ENCODE results near the gene CACNA1I.

Gene CACNA1I

DNA sequence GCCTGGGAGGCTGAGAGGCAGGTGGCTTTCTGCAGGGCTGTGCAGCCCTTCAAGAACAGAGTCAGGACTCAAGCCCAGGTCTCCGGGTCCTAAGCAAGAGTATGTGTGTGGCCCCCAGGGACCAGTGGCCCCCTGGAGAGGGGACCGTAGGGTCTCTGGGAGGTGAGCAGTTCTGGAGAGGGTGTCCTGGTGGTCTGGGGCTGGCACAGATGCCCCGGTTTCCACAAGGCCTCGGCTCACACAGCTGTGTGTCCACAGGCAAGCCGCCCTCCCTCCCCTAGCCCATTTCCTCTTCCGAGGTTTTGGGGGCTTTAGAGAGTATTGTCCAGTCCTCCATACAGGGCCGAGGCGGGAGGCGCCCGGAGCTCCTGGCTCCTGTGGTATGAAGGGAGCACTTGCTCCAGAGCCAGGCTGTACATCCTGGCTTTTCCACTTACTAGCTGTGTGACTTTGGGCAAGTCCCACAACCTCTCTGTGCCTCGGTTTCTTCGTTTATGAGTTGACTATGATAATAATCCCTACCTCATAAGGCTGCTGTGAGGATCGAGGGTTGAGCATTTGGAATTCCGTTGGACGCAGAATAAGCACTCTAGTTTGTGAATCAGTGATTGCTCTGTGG, 34.6 kb upstream of the CACNA1I start:
- DNase-seq, result no peak

DNA sequence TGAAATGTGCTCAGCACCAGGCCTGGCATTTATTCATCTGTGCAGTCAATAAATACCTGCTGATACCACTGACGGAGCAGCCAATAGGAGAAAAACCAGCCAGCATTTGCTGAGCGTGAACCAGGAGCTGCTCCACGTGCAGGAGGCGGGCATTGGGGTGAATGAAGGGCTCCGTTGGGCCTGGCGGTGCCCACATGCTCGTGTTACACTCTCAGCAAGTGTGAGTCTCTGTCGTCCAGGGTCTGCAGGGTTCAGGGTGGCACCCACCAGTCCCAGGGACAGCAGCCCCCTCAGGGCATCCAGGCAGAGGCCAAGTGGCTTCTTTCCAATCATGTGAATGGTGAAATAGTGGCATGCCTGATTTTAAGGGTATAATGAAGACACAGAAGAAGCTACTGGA, 33.8 kb upstream of the CACNA1I start:
- DNase-seq, result no peak

DNA sequence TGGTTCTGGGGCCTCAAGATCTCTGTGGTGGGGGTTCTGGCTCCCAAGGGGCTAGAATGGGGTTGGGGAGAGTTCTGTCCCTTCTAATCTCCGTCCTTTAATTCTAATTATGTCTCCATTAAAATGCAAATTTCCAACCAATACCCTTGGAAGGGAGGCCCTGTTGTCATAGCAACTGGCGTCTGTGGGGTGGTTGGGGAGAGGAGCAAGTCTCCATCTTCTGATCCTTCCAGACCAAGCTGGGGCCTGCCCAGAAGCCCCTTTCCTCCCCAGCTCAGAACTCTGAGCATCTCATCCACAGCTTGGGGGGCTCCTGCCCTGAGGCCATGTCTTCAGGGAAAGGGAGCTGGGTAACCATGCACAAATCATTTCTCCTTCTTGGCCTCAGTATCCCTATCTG, 32.6 kb upstream of the CACNA1I start:
- no peak for DNase-seq

DNA sequence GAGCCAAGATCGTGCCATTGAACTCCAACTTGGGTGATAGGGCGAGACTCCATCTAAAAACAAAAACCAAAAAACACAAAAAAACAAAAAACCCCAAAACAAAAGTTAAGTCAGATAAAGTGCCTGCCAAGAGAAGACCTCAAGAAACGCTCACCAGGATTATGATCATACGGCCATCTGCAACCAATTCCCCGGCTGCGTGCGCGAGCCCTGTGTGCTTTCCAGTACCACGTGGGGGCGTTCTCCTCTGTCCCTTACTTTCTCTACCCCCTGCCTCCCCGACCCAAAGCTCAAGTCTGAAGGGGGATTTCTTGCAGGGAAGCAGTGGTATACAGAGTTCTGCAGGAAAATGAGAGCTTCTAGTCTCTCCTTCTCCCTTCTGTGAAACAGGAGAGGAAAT, 27.5 kb upstream of the CACNA1I start:
- DNase-seq, result peak; percentile 39

DNA sequence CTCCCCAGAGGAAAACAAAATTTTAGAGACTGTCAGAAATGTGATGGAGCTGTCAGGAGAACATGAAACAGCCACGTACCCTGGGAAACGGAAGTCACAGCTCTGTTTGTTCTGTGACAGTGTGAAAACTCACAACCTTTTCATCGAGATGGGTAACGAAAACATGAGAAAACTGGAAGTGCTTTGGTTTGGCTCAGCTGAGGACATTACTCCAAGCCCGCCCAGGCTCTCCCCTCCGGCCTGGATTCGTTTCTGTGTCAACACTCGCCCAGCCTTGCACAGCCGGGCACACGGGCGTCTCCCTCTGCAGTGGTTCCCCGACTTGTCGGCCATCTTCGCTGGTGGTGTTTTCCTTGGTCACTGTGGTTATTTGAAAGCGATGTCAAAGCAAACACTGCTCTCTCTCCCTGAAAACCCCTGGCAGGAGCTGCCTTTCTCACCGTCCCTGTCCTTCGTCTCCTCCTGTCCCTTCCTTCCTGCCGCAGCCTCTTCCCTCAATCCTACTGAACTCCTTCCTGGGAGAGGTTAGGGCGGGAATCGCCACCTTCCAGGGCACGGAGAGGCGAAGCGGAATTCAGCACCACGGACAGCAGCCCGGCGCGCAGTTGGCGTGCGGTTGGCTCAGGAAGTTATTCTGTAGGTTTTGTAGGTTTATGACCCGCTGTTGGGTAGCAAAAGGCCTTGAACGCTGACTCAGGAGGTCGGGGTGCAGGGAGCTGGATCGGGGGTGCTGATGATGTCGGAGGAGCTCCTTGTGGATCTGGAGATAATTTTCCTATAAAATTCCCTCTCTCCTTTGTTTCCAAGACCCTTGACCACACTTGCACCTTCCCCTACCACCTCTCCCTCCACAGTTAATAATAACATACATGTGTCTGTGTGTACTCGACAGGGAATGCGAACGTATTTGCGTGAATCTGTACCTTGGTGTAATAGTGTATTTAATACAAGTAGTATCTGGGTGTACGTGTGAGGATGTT, 24.9 kb upstream of the CACNA1I start:
- DNase-seq, result peak; percentile 78

DNA sequence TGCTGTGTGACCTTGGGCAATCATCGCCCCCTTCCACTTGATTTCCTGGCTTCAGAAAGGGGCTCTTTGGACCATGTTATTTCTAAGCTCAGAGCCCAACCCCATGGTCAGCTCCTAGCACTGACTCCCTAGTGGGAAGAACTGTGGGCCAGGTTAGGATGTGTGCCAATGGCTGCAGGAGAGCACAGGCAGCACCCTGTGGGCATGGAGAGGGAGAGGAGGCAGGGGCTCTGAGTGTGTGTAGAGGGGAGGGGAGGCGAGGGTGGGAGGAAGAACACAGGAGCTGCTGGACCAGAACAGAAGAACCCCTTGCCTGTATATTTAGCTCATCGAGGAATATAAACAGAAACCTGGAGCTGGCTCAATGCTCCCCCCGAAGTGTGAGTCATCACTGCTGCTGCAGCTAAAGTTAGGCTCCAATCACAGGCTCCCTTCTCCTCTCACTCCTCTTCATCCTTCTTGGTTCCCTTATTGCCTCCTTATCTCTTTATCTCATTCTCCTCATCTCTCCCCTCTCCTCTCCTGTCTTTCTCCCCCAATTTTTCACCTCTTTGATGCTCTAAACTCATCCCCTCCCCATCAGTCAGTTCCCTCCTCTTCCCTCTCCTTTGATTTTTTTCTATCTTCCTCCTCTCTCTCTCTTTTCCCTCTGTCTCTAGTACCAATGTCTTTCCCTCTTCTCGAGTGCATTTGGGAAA, 23.5 kb upstream of the CACNA1I start:
- no peak for DNase-seq

DNA sequence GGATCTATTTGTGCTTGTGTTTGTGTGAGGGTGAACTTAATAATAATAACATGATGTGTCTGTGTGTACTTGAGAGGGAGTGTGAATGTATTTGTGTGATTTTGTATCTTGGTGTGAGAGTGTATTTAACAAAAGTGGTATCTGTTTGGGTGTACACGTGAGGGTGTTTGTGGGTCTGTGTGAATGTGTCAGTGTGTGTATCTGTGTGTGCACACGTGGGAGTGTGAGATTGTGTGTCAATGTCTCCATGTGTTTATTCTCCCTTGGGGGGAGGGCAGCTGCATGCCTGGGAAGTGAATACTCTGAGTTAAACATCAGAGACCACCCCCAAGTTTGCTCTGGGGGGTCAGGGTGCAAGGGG, 23.0 kb upstream of the CACNA1I start:
- no peak for DNase-seq

DNA sequence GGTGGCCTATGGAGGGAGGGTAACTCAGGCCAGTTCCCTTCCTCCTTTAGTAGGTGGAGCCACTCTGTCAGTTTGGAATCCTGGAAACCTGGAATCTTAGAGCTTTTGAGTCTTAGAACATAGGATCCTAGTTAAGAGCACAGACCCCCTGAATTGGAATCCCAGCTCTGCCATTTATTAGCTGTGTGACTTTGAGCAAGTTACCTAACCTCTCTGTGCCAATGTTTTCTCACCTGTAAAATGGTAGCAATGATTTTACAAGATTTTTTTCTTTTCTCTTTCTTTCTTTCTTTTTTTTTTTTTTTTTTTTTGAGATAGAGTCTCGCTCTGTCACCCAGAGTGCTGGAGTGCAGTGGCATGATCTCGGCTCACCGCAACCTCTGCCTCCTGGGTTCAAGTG, 17.1 kb upstream of the CACNA1I start:
- no peak for DNase-seq

DNA sequence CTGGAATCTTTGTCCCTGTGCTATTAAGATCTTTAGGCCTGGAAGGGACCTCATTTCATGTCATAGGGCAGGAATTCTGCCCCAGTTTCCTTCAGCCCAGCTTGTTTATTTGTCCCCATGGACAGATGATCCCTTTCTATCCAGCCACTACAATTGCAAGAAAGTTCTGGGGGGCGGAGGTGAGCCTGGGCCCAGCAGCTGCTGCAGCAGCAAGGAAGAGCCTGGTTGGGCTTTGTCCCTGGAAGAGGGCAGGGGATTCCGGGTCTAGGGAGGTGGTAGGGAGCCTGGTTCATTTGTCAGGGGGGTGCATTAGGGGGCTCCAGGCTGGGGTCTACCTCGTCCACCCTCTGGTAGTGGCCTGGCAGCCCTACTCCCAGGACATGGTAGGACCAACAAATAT, 16.4 kb upstream of the CACNA1I start:
- no peak for DNase-seq

DNA sequence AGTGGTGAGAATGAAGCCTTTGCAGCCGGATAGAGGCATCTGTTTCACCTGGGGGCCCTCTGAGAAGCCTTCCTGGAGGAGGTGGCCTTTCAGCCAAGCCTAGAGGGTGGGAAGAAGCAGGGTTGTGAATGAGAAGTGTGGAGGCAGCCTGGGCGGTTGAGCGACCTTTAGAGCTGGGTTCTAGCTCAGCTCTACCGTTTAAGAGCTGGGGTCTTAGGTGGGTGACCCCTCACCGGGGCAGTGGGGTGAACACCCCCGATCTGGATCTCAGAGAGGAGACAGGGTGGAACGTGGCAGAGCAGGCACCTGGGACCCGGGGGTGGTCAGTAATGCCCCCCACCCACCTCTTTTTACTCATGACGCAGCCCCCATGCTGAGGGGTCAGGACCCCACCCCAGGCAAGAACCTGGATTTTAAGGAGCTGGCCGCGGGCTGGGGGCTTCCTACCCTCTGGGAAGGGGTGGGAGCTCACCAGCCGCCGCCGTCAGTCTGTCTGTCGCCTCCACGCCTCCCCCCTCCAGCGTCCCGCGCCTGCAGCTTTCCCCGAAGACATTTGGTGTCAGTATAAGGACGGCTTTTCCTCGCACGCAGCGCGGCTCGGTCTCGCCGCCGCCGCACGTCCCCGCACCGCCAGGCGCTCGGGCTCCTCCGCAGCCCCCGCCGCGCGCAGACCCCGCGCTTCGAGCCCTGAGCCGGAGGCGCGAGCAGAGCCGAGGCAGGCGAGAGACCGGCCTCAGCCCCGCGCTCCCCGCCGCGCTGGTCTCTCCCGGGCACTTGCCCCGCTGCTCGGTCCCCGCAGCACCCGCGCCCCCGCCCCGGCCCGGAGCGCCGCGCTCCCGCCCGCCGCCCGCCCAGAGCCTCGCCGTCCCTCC, 13.3 kb upstream of the CACNA1I start:
- DNase-seq, result peak; percentile 70

DNA sequence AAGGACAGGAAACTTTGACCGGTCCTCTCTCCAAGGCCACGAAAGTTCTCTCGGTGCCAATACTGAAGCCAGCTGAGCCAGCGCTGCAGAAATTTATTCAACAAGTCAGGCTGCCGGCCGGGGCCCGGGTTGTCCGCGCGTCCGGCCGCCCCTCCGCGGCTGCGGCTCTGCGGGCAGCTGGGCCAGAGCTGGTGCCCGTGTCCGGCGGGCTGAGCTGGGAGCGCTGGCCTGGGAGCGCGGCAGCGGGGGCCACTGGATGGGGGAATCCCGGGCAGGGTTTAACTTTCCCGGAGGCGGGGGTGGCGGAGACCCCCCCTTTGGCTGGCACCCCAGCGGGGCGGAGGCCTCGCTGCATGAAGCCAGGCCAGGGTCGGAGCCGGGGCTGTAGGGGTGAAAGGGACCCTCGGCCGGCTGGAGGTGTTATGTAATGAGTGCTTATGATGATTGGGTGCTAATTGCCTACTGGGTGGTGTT, 12.3 kb upstream of the CACNA1I start:
- no peak for DNase-seq

DNA sequence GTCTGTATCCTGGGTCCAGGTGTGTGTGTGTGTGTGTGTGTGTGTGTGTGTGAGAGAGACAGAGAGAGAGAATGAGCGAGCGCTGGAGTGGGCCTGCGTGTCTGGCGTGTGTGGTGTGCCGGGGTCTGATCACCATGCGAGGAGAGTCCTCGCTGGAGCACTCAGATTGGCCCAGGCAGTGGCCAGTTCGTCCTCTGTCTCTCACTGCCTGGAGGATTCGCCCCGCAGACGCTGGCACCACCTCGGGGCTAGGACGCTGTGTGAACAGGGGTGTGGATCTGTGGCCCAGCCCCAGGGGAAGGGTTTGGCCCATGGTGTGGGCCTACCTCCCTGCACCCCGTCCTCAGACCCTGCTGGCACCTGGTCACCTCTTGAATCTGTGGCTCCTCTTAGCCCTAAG, 11.6 kb upstream of the CACNA1I start:
- DNase-seq, result no peak

DNA sequence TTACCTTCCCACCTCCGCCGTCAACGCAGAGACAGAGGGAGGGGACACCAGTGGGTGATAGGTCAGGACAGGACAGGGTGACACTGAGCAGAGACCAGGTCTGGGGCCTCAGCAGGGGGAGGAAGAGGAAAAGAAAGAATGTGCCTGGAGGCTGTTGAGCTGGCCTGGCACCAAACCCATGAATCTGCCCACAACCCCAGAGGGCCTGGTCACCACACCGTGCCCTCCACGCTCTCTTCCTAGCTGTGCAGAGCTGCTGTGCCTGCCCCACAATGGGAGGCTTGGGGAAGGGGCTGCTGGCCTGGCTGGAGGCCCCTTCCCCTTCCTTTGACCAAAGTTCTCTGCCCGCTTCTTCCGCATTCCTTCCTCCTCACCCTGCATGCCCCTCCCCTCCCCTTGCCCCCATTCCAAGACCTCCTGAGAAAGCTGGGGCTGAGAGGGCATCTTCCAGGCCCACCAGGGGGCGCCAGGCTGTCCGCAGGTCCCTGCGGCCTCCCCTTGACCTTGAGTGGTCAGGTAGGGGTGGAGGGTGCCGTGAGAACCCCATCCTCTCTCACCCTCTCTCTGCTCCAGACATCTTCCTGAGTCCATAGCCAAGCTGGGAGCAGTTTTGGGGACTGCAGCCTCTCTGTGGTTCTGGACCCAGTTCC, 11.0 kb upstream of the CACNA1I start:
- no peak for DNase-seq

DNA sequence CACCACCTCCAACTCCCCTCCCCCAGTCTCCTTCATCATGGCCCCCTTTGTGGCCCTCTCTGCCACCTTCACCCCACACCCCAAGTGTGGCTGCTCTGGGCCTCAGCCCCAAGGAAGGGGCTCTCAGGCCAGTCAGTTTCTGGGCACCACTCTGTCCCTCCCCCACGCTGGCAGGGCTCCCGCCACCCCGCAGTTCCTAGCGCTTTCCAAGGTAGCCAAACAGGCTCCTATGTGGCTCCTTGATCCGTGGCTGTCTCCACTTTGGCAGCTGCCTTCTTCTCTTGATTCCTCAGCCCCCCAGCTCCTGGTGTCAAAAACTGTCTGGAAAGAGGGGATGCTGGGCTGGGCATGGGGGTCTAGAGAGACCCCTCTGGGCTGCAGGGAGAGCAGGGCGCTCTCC, 10.4 kb upstream of the CACNA1I start:
- no peak for DNase-seq

DNA sequence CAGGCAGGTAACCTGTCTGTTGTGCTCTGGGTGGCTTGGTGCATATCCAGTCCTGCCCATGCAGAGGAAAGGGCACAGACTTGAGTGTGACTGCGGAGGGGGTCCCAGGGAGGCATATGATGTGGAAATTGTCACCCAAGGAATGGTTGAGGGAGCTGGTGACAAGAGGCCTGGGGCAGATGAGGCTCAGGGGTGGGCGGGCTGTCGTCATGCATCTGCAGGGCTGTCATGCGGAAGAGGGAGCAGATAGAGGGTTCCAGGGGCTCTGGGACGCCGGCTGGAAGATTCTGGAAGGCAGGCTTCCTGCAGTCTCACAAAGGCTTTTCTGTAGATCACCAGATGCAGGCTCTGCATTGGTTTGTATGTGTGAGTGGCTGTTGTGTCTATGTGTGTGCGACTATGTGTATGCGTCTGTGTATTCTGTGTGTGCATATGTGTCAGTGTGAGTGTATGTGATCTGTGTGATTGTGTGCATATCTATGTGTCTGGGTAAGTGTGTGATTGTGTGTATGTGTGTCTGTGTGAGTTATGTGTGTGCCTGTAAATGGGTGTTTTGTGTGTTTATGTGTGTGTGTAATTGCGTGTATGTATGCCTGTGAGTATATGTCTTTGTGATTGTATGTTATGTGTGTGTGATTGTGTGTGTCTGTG, 7.6 kb upstream of the CACNA1I start:
- no peak for DNase-seq

DNA sequence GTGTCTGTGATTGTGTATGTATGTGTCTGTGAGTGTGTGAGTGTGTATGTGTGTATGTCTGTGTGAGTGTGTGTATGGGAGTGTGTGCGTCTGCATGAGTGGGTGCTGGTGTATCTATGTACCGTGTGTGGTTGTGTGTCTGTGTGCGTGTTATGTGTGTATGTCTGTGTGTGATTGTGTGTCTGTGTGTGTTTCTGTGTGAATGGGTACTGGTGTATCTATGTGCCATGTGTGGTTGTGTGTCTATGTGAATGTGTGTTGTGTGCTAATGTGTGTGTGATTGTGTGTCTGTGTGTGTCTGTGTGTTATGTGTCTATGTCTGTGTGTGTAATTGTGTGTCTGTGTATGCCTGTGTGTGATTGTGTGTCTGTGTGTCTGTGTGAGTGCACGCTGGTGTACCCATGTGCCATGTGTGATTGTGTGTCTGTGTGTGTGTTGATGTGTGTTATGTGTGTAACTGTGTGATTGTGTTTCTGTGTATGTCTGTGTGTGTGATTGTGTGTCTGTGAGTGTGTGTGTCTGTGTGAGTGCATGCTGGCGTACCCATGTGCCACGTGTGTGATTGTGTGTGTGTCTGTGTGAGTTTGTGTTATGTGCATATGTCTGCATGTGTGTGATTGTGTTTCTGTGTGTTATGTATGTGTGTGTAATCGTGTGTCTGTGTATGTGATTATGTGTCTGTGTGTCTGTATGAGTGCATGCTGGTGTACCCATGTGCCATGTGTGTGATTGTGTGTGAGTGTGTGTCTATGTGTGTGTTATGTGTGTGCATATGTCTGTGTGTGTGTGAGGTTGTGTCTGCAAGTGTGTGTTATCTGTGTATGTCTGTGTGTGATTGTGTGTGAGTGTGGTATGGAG, 6.8 kb upstream of the CACNA1I start:
- DNase-seq, result no peak

DNA sequence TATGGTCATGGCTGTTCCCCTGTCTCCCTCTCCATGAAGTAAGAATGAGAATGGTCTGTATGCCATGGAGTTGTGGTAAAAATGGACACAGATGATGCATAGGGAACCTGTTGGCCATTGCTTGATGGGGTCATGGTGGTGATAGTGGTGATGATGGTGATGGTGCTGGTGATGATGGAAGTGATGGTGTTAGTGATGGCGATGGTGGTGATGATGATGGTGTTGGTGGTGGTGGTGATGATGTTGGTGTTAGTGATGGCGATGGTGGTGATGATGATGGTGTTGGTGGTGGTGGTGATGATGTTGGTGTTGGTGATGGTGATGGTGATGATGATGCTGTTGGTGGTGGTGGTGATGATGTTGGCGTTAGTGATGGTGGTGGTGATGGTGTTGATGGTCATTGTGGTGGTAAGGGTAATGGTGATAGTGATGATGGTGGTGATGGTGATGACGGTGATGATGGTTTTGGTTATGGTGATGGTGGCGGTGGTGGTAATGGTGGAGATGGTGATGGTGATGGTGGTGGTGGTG, 5.1 kb upstream of the CACNA1I start:
- no peak for DNase-seq

DNA sequence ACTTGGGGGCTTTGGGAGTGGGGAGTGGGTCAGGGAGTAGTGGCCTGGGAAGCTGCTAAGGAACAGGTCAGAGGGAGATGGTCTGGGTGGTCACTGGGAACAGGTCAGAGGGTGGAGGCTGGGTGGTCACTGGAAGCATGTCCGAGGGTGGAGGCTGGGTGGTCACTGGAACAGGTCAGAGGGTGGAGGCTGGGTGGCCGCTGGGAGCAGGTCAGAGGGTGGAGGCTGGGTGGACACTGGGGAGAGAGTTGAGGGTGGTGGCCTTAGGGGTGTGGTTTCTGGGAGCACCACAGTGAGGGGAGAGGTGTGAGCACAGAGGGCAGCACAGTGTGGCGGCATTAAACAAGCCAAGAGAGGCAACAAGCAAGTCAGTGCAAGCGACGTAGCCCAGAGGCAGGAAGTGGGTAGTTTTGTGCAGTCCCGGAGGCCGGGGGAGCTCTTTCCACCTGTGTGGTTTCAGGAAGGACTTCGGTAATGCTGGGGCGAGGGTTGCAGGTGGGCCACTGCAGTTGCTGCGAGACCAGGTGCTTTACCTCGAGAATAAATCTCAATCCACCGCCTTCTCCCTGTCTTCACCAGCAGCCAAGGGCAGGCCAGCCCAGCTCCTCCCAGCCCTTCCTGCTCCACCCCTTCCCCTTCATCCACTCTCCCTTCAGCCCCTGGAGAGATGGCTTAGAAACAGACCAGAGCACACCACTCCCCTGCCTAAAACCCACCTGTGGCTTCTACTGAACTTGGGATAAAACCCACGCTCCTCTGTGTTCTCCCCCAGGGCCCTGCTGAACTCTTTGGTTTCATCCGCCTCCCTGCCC, 3.2 kb upstream of the CACNA1I start:
- DNase-seq, result peak; percentile 73

DNA sequence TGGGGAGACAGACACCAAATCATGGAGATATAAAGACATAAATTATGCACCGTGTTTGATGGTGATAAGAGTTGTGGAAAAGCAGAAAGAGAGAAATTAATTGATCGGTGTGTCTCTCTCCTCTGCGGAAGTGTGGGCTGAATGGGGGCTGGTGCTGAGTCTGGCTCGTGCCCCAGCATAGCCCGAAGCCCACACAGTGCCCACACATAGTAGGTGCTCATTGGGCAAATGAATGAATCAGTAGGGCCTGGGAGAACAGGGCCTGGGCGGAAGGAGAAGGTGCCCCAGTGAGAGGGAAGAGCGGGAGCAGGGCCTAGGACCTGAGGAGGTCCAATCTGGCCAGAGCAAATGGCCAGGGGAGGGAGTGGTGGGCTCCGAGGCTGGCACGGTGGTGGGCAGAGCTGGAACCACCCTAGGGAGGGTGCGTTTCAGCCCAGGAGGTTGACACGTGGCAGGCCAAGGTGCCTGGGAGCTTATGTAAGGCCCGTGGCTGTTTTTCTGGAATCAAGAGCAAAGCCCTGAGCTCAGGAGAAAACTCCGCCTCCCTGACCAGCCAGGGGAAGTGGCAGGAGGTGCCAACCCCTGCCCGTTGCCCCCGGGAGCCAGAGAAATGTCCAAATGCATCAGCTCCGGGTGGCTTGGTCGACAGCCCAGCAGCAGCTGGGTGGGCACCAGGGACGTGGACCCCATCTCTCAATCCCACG, 2.1 kb upstream of the CACNA1I start:
- DNase-seq, result no peak

Data from CD4-positive, alpha-beta T cell treated with Interleukin-6 for 4 hours (primary cell).